K562 (cell line): ENCODE results near the gene SNX33. TPM values are rescaled to one million over a fixed set of nuclear protein-coding genes. Genes with fewer than 3 reads are reported as not detected.

Experiments used
- ATAC-seq: fragments of 200-7000 bp; cut with Tn5 transposase; 3 replicates; pipeline ENCODE4 v1.9.1; 2020; ENCODE audit warnings: moderate library complexity
- BruUV-seq: library from RNA; stranded (reverse); fragments of 400-500 nt; replicated peaks from 2 replicates; lab custom pipeline; 2021; lab: Mats Ljungman, UMichigan
- CTCF ChIA-PET: fragments of 300-600 bp; formaldehyde crosslinking; extraction: SDS; loops from one replicate; lab custom pipeline; 2021; ENCODE audit warnings: low intra/inter-chr PET ratio; lab: Yijun Ruan, JAX
- POLR2A ChIA-PET: fragments of 300-600, 350-650 bp; sonication (Branson Sonifier 250); formaldehyde crosslinking; extraction: SDS; loops from one replicate; lab custom pipeline; 2021; ENCODE audit warnings: antibody characterized with exemption, inconsistent platforms; lab: Yijun Ruan, JAX
- DNase-seq, 4 experiments: peaks; one replicate each; pipeline versions ENCODE4 v3.0.0 to v3.0.0-alpha.2; 2011 to 2018; ENCODE audit warnings: low spot score in 3 of 4, mixed read lengths in 3 of 4; ENCODE audit errors: extremely low read depth in 1 of 4
- FAIRE-seq: peaks from 2 replicates; lab custom pipeline; 2011; peaks lifted over from hg19 to GRCh38; lab: Jason Lieb, UNC
- H2AFZ ChIP-seq: 2 replicates; pipeline ENCODE4 v1.6.0; 2011; ENCODE audit warnings: low read depth, low read length, control low read depth, inconsistent platforms
- H3K27ac ChIP-seq: fragments of 200-600 bp; 3 replicates; pipeline ENCODE4 v1.8.0; 2011; ENCODE audit warnings: low read depth, mild to moderate bottlenecking, control low read depth, inconsistent platforms, low read length, moderate library complexity, mixed read lengths; ENCODE audit errors: extremely low read depth
- H3K27me3 ChIP-seq, 2 experiments: fragments of 300-600 bp in 1 of 2; 2 replicates in 1 of 2; 3 replicates in 1 of 2; pipeline versions ENCODE4 v1.6.0 to v1.8.0; 2011; ENCODE audit warnings: inconsistent platforms in 2 of 2, low read length in 2 of 2, mild to moderate bottlenecking in 1 of 2, mixed read lengths in 1 of 2, moderate library complexity in 1 of 2; ENCODE audit not compliant: control insufficient read depth in 2 of 2, insufficient read depth in 2 of 2
- H3K36me3 ChIP-seq: fragments of 300-600 bp; 3 replicates; pipeline ENCODE4 v1.8.0; 2011; ENCODE audit warnings: mild to moderate bottlenecking, low read length, inconsistent platforms; ENCODE audit not compliant: control insufficient read depth, insufficient read depth
- H3K4me1 ChIP-seq, 2 experiments: fragments of 200-600 bp in 1 of 2; replicated peaks in 1 of 2; 2 replicates in 1 of 2; 3 replicates in 1 of 2; pipeline versions ENCODE4 v1.5.1 to v1.8.0; 2011; ENCODE audit warnings: inconsistent platforms in 2 of 2, low read length in 2 of 2, mild to moderate bottlenecking in 1 of 2, mixed read lengths in 1 of 2, moderate library complexity in 1 of 2; ENCODE audit not compliant: control insufficient read depth in 2 of 2, insufficient read depth in 2 of 2
- H3K4me2 ChIP-seq: 2 replicates; pipeline ENCODE4 v1.6.1; 2011; ENCODE audit warnings: low read length, control low read depth, inconsistent platforms, mixed read lengths; ENCODE audit not compliant: insufficient read depth
- H3K4me3 ChIP-seq: fragments of 200-600 bp; sonication (generic), shearing (Covaris generic); 2 replicates; pipeline ENCODE4 v1.5.1; 2016; ENCODE audit warnings: control low read depth, inconsistent platforms
- H3K79me2 ChIP-seq: fragments of 200-600 bp; 3 replicates; pipeline ENCODE4 v1.8.0; 2011; ENCODE audit warnings: low read length, inconsistent platforms; ENCODE audit not compliant: control insufficient read depth, insufficient read depth
- H3K9ac ChIP-seq, 2 experiments: 2 replicates each; pipeline versions ENCODE4 v1.6.0 to v1.6.1; 2011; ENCODE audit warnings: low read depth in 2 of 2, low read length in 2 of 2, control low read depth in 1 of 2, inconsistent platforms in 1 of 2, mild to moderate bottlenecking in 1 of 2, mixed read lengths in 1 of 2; ENCODE audit not compliant: insufficient read depth in 1 of 2
- H3K9me1 ChIP-seq: one replicate; pipeline ENCODE4 v1.6.0; 2011; ENCODE audit warnings: inconsistent platforms, mild to moderate bottlenecking, low read length, moderate library complexity; ENCODE audit not compliant: control insufficient read depth, insufficient read depth
- H3K9me3 ChIP-seq: replicated peaks from 2 replicates; pipeline ENCODE4 v1.5.1; 2011; ENCODE audit warnings: low read depth, low read length, inconsistent platforms; ENCODE audit not compliant: control insufficient read depth, insufficient read depth
- H4K20me1 ChIP-seq: replicated peaks from 2 replicates; pipeline ENCODE4 v1.6.1; 2011; ENCODE audit warnings: low read length, inconsistent platforms, mixed read lengths; ENCODE audit not compliant: control insufficient read depth, insufficient read depth
- BCOR ChIP-seq: fragments of 450-650 bp; IDR thresholded peaks from 2 replicates; pipeline ENCODE4 v1.6.1; 2016
- EZH2 ChIP-seq: IDR thresholded peaks from 2 replicates; pipeline ENCODE4 v1.6.1; 2012; ENCODE audit warnings: low read depth, mild to moderate bottlenecking, inconsistent platforms, low read length, borderline replicate concordance
- FOXP1 ChIP-seq: sonication (generic); formaldehyde crosslinking; IDR thresholded peaks from 2 replicates; pipeline ENCODE4 v1.8.0; 2022; ENCODE audit warnings: mild to moderate bottlenecking, missing genetic modification reagents
- HDAC2 ChIP-seq: fragments of 450-650 bp; IDR thresholded peaks from 2 replicates; pipeline ENCODE4 v1.6.1; 2016; ENCODE audit warnings: mild to moderate bottlenecking
- IFI16 ChIP-seq: fragments of 250-450 bp; sonication (Bioruptor Pico); IDR thresholded peaks from 2 replicates; pipeline ENCODE4 v2.1.2; 2022; ENCODE audit warnings: mild to moderate bottlenecking, inconsistent platforms
- KDM2B ChIP-seq: fragments of 250-450 bp; sonication (Bioruptor Pico); IDR thresholded peaks from 2 replicates; pipeline ENCODE4 v1.8.0; 2021; ENCODE audit warnings: mild to moderate bottlenecking, moderate library complexity
- MECOM ChIP-seq: fragments of 250-450 bp; sonication (Bioruptor Pico); IDR thresholded peaks from 2 replicates; pipeline ENCODE4 v1.8.0; 2022; ENCODE audit warnings: inconsistent platforms
- MYNN ChIP-seq, 2 experiments: sonication (generic); formaldehyde crosslinking in 1 of 2; IDR thresholded peaks; 2 replicates each; pipeline versions ENCODE4 v1.5.0 to v1.6.1; 2016 to 2020; ENCODE audit warnings: antibody characterized with exemption in 1 of 2, missing genetic modification reagents in 1 of 2
- NCOA4 ChIP-seq: fragments of 450-650 bp; IDR thresholded peaks from 2 replicates; pipeline ENCODE4 v1.6.1; 2018; ENCODE audit warnings: mild to moderate bottlenecking; ENCODE audit not compliant: partially characterized antibody
- PCBP2 ChIP-seq: fragments of 200-400 bp; formaldehyde crosslinking; IDR thresholded peaks from 2 replicates; pipeline ENCODE4 v1.6.1; 2018; ENCODE audit warnings: low read length, low read depth, mild to moderate bottlenecking, moderate library complexity; ENCODE audit not compliant: poor library complexity, severe bottlenecking
- PHB ChIP-seq: fragments of 250-450 bp; sonication (Bioruptor Pico); IDR thresholded peaks from 2 replicates; pipeline ENCODE4 v1.5.0; 2021
- RBM17 ChIP-seq: fragments of 200-400 bp; formaldehyde crosslinking; IDR thresholded peaks from 2 replicates; pipeline ENCODE4 v1.6.1; 2017; ENCODE audit warnings: low read depth, mild to moderate bottlenecking, low read length, borderline replicate concordance
- SMARCA5 ChIP-seq: fragments of 450-650 bp; IDR thresholded peaks from 2 replicates; pipeline ENCODE4 v1.6.1; 2016
- U2AF2 ChIP-seq: fragments of 200-400 bp; formaldehyde crosslinking; optimal IDR thresholded peaks from 2 replicates; pipeline ENCODE3; 2017; ENCODE audit warnings: low read depth, mild to moderate bottlenecking, low read length
- ZBTB49 ChIP-seq: sonication (generic); formaldehyde crosslinking; IDR thresholded peaks from 2 replicates; pipeline ENCODE4 v1.8.0; 2022; ENCODE audit warnings: missing genetic modification reagents, mild to moderate bottlenecking, borderline replicate concordance
- ZFP36 ChIP-seq: fragments of 150-350 bp; IDR thresholded peaks from 2 replicates; pipeline ENCODE4 v1.6.1; 2018; ENCODE audit warnings: low read length, low read depth; ENCODE audit not compliant: partially characterized antibody
- ZKSCAN3 ChIP-seq: fragments of 250-450 bp; sonication (Bioruptor Pico); IDR thresholded peaks from 2 replicates; pipeline ENCODE4 v1.4.0; 2020
- ZNF143 ChIP-seq: sonication (generic); formaldehyde crosslinking; IDR thresholded peaks from 2 replicates; pipeline ENCODE4 v1.9.0; 2022; ENCODE audit warnings: mild to moderate bottlenecking, missing genetic modification reagents
- ZNF431 ChIP-seq: sonication (generic); formaldehyde crosslinking; IDR thresholded peaks from 2 replicates; pipeline ENCODE4 v1.8.0; 2022; ENCODE audit warnings: mild to moderate bottlenecking, missing genetic modification reagents
- ZNF778 ChIP-seq: fragments of 450-650 bp; formaldehyde crosslinking; IDR thresholded peaks from 2 replicates; pipeline ENCODE4 v1.4.0; 2020; ENCODE audit warnings: mild to moderate bottlenecking, moderate library complexity
- ZSCAN29 ChIP-seq: fragments of 450-650 bp; IDR thresholded peaks from 2 replicates; pipeline ENCODE4 v1.6.1; 2017
- WGBS: fragments of 100-300 bp; shearing (Covaris generic); methylation state at CpG from one replicate; pipeline ENCODE4 v1.1.6; 2016; ENCODE audit warnings: low coverage, mixed read lengths; ENCODE audit not compliant: insufficient coverage; ENCODE audit errors: missing lambda C conversion rate; 5-methylcytosine and 5-hydroxymethylcytosine counted together
- in situ Hi-C: fragments of 300-500 bp; cut with MboI; formaldehyde crosslinking; loops from 4 replicates; pipeline ENCODE4 v1.15.0; 2018; ENCODE audit warnings: inconsistent platforms, mixed read lengths
- intact Hi-C: fragments of 100-400 bp; cut with micrococcal nuclease; formaldehyde crosslinking; loops from 2 replicates; pipeline ENCODE4 v1.14.2; 2022
- polyA plus RNA-seq, 8 experiments: library from polyadenylated mRNA; depleted of rRNA in 4 of 8; stranded (reverse) in 5 of 8; unstranded in 3 of 8; fragments of >200 nt; fragmentation: Nextera tagmentation in 2 of 8; fragmentation: Illumina TruSeq in 1 of 8; extraction: Ambion mirVana in 2 of 8; extraction: Trizol in 1 of 8; gene quantifications; 2 replicates each; pipeline versions ENCODE4 v1.2.1 to v1.2.3, GENCODE V29; 2011 to 2014; ENCODE audit warnings: inconsistent platforms in 1 of 8, missing spikeins in 1 of 8
- total RNA-seq, 7 experiments: library from RNA; depleted of rRNA in 6 of 7; stranded (reverse); fragments of >200 nt in 6 of 7; fragmentation: Illumina TruSeq in 2 of 7; extraction: Trizol in 2 of 7; gene quantifications; 2 replicates each; pipeline versions ENCODE4 v1.2.1 to v1.2.3, GENCODE V29; 2011 to 2021; ENCODE audit warnings: low replicate concordance in 1 of 7
- TF ChIP-seq, protein P1 (sequence below): fragments of 250-450 bp; sonication (Bioruptor Pico); IDR thresholded peaks from 2 replicates; pipeline ENCODE4 v1.9.0; 2021; ENCODE audit warnings: mild to moderate bottlenecking

SNX33 gene
- total and polyA plus RNA-seq, 9 of the 15 experiments (the other 6 are each of a cell fraction or from before 2014, with no cell fraction given): 1.4 to 14.1 (median 8.2) TPM

GRCh38 chr15:75651810-75652543 lies 4.3 kb downstream of the SNX33 start:
- Histone ChIP-seq H4K20me1 (0 out of 2 replicates have a peak, but pooled peaks cover 4% of the 10 kb centered on the region), H3K4me3 (peak overlapping the region; percentile 30), H3K4me2 (peak overlapping the region; percentile 96), H3K27ac (peak overlapping the region; percentile 79), H3K79me2 (peaks cover 73% of the 10 kb centered on the region), H2AFZ (no peak overlapping the region), H3K27me3 (no peaks in the 10 kb centered on the region), H3K9me3 (no peaks in the 10 kb centered on the region), H3K9ac (peak overlapping the region; percentile 60 to 97), H3K9me1 (no peaks in the 10 kb centered on the region), H3K4me1 (peaks cover 41 to 68% of the 10 kb centered on the region in 2 experiments), H3K36me3 (peaks cover 25% of the 10 kb centered on the region)
- ATAC-seq: no peak
- no peak for DNase-seq
- POLR2A ChIA-PET: interaction anchor here (0.6 to 4.3 kb wide), 8 partner anchors 9 to 694 kb away, joined by 3 to 20 read pairs (median 4); partner anchors contain the start of genes IMP3 and SNUPN
- FAIRE-seq: peak; percentile 61
- CTCF ChIA-PET: no interaction called here
- in situ Hi-C loops (no loop called here), intact Hi-C loops (no loop called here)
- 21% methylated on average over 2 of the region's 2 CpGs for WGBS
- no TSS peak for BruUV-seq
- TF ChIP-seq BCOR (peak; percentile 92), U2AF2 (no peak), HDAC2 (no peak; the same call in 1 of the 2 replicates), EZH2 (no peak), MECOM (CRISPR knock-in tag) (no peak), ZNF431 (CRISPR knock-in tag) (no peak), SMARCA5 (peak; percentile 75), ZSCAN29 (no peak), IFI16 (CRISPR knock-in tag) (no peak), MYNN (IDR thresholded peaks at IDR 0.05) (no peak), MYNN (CRISPR knock-in tag; IDR thresholded peaks at IDR 0.05) (no peak), RBM17 (no peak), ZFP36 (peak; percentile 69), KDM2B (no peak), PCBP2 (no peak), PHB (no peak), ZNF778 (CRISPR knock-in tag) (no peak), FOXP1 (CRISPR knock-in tag) (0 out of 2 replicates have a peak, but pooled peaks have one; percentile 51), NCOA4 (peak; percentile 31), ZKSCAN3 (CRISPR knock-in tag) (no peak), ZNF143 (no peak), ZBTB49 (no peak)
- TF ChIP-seq, protein P1, sequence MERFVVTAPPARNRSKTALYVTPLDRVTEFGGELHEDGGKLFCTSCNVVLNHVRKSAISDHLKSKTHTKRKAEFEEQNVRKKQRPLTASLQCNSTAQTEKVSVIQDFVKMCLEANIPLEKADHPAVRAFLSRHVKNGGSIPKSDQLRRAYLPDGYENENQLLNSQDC (CRISPR knock-in tag): no peak
